ENCODE data around the gene FOXN3. TPM values are rescaled to one million over a fixed set of nuclear protein-coding genes. Genes with fewer than 3 reads are reported as not detected.

FOXN3 gene
- total RNA-seq, 1 experiment from 2014 or later = 125 TPM

- Histone ChIP-seq H3K14ac (ENCODE audit: insufficient read depth, low read length) (no peak overlapping the region), H3K18ac (ENCODE audit: insufficient read length, low read depth, low read length) (no peak overlapping the region), H2BK15ac (ENCODE audit: low read depth, low read length) (no peak overlapping the region), H3K23me2 (ENCODE audit: insufficient read length, low read depth, low read length, poor library complexity, severe bottlenecking) (no peaks in the 10 kb centered on the region), H3K9me3 (ENCODE audit: control insufficient read depth, low read depth, low read length) (no peaks in the 10 kb centered on the region), H3K27me3 (ENCODE audit: insufficient read depth, low read length) (no peaks in the 10 kb centered on the region), H3K9ac (ENCODE audit: extremely low read depth, insufficient read length, low read length) (no peak overlapping the region), H2AK5ac (ENCODE audit: insufficient read length, low read length) (no peak overlapping the region), H4K20me1 (ENCODE audit: control insufficient read depth, insufficient read depth, insufficient read length) (no peaks in the 10 kb centered on the region), H3K4ac (ENCODE audit: low read depth, low read length) (no peak overlapping the region), H2AFZ (ENCODE audit: low read length) (no peak overlapping the region), H2BK12ac (ENCODE audit: insufficient read length, low read depth, low read length) (no peak overlapping the region), H4K8ac (replicated peaks; ENCODE audit: insufficient read length, low read depth, low read length) (no peak overlapping the region), H3K27ac (ENCODE audit: insufficient read length, low read depth, low read length) (no peak overlapping the region), H2BK5ac (ENCODE audit: insufficient read length, low read length) (no peak overlapping the region), H3T11ph (ENCODE audit: low read length) (no peak overlapping the region), H2BK20ac (ENCODE audit: low read depth, low read length, poor library complexity, severe bottlenecking) (no peak overlapping the region), H3K4me2 (ENCODE audit: insufficient read depth, insufficient read length, low read length) (no peak overlapping the region), H3K4me1 (ENCODE audit: insufficient read depth, low read length) (peaks cover 11% of the 10 kb centered on the region), H3K23ac (ENCODE audit: insufficient read length, low read depth, low read length) (no peak overlapping the region), H4K5ac (ENCODE audit: insufficient read length, low read depth, low read length) (no peak overlapping the region), H4K91ac (ENCODE audit: insufficient read length, low read depth, low read length) (no peak overlapping the region), H2BK120ac (ENCODE audit: low read depth, low read length, poor library complexity, severe bottlenecking) (no peak overlapping the region), H3K56ac (ENCODE audit: insufficient read length, low read depth, low read length) (no peak overlapping the region), H3K79me1 (ENCODE audit: insufficient read depth, low read depth, low read length, poor library complexity, severe bottlenecking) (no peaks in the 10 kb centered on the region), H3K79me2 (ENCODE audit: insufficient read depth, low read length) (no peaks in the 10 kb centered on the region)
- Mint-ChIP-seq H3K27ac (no peak overlapping the region), H3K9me3 (peaks cover 8 to 18% of the 10 kb centered on the region in 2 experiments; a peak in 4 of 5 replicates), H3K36me3 (ENCODE audit: insufficient read depth in 1 of 3, low read depth in 3 of 3) (peaks cover 0 to 13% (median 8%) of the 10 kb centered on the region in 3 experiments; a peak in 5 of 7 replicates), H3K27me3 (ENCODE audit: low read depth) (peaks cover 39% of the 10 kb centered on the region), H3K4me1 (peaks cover 15 to 16% of the 10 kb centered on the region in 2 experiments), H3K4me3 (no peak overlapping the region)
- TF ChIP-seq CTCF (conservative IDR thresholded peaks at IDR 0.05) = no peak
- WGBS (ENCODE audit: extremely low coverage, insufficient read length, low lambda C conversion rate) = no CpG with 5 or more reads among the region's 10 CpGs
- DNase-seq = no peak
Measured at GRCh38 chr14:89123215-89123614, 293.8 kb downstream of the FOXN3 start.
